Aortic smooth muscle cell (primary cell): Measurements from ENCODE around the gene PPY. TPM values are rescaled to one million over a fixed set of nuclear protein-coding genes. Genes with fewer than 3 reads are reported as not detected.

Experiments
- total RNA-seq: library from RNA; depleted of rRNA; stranded (reverse); fragments of >200 nt; gene quantifications from 2 replicates; pipeline ENCODE4 v1.2.3, GENCODE V29; 2014

The PPY gene
- not detected in 2 replicates for total RNA-seq

GRCh38 chr17:43942051-43942685 is at the start of gene PPY:
Gene PPY (minus strand): TSS chr17:43942476. CDS start chr17:43941654, 822 bp downstream.

GRCh38 chr17:43953746-43954145 is 11.5 kb upstream of the PPY start, which contains the start of gene PYY:
Gene PYY (minus strand): TSS chr17:43953940. CDS start chr17:43953483, 457 bp downstream.

GRCh38 chr17:43907425-43907981 is 34.8 kb downstream of the PPY start, which contains the start of gene MPP2:
Gene MPP2 (minus strand): TSS chr17:43907536. CDS start chr17:43904460, 3,076 bp downstream.

Other genes starting within 250 kb of the PPY start
- gene SOST, start 183.7 kb downstream of the PPY start, total RNA-seq = 0.13 and 3.4 TPM in 2 replicates
- gene DUSP3, start 163.5 kb downstream of the PPY start, total RNA-seq = 49.3 and 51.0 TPM in 2 replicates
- under 0.01 TPM in 2 replicates for gene CFAP97D1, start 162.0 kb downstream of the PPY start, total RNA-seq
- 6.7 and 6.8 TPM in 2 replicates for gene MPP3, start 109.3 kb downstream of the PPY start, total RNA-seq
- not detected in 2 replicates for gene CD300LG, start 95.3 kb downstream of the PPY start, total RNA-seq
- gene MPP2, start 34.9 kb downstream of the PPY start, total RNA-seq = 2.0 and 2.3 TPM in 2 replicates
- not detected in 2 replicates for gene PYY, start 11.5 kb upstream of the PPY start, total RNA-seq
- 0.93 and 1.3 TPM in 2 replicates for gene NAGS, start 62.1 kb upstream of the PPY start, total RNA-seq
- gene TMEM101, start 72.5 kb upstream of the PPY start, total RNA-seq = 63.7 and 71.7 TPM in 2 replicates
- 22.7 and 25.5 TPM in 2 replicates for gene LSM12, start 124.2 kb upstream of the PPY start, total RNA-seq
- 18.0 and 24.6 TPM in 2 replicates for gene G6PC3, start 128.3 kb upstream of the PPY start, total RNA-seq
- 51.0 and 88.3 TPM in 2 replicates for gene HDAC5, start 181.2 kb upstream of the PPY start, total RNA-seq
- gene HROB, start 199.5 kb upstream of the PPY start, total RNA-seq = 1.1 and 2.2 TPM in 2 replicates
- gene ASB16, start 228.2 kb upstream of the PPY start, total RNA-seq = 0.13 and 0.44 TPM in 2 replicates
- gene TMUB2, start 244.5 kb upstream of the PPY start, total RNA-seq = 23.5 and 25.2 TPM in 2 replicates